ENCODE data around the gene LEMD1. TPM values are rescaled to one million over a fixed set of nuclear protein-coding genes. Genes with fewer than 3 reads are reported as not detected.

Gene LEMD1
- total RNA-seq, 2 donors from 2014 or later = 3.1 TPM; not detected in 1

Other genes starting within 250 kb of the LEMD1 start
- gene DSTYK, start 210.4 kb downstream of the LEMD1 start, total RNA-seq = 10 to 100 TPM in 1 of 2 donors, 1 to 10 TPM in 1; 9.8 to 10.7 TPM
- 1 to 10 TPM; 4.5 to 5.8 TPM for gene TMCC2, start 194.1 kb downstream of the LEMD1 start, total RNA-seq
- 1 to 10 TPM; 5.4 to 5.7 TPM for gene NUAK2, start 100.3 kb downstream of the LEMD1 start, total RNA-seq
- not detected for gene KLHDC8A, start 65.1 kb downstream of the LEMD1 start, total RNA-seq
- gene BLACAT1, start 34.0 kb upstream of the LEMD1 start, total RNA-seq = under 1 TPM; 0.34 to 0.97 TPM
- gene CDK18, start 82.6 kb upstream of the LEMD1 start, total RNA-seq = 1 to 10 TPM; 2.3 to 3.3 TPM
- 10 to 100 TPM; 72.8 to 86.8 TPM for gene ELK4, start 210.0 kb upstream of the LEMD1 start, total RNA-seq

Data from activated T-cell treated with anti-CD3 and anti-CD28 coated beads, Interleukin-2, amount 50 U/mL, for 72 hours (primary cell).